ENCODE measurements around the gene DDX42.
A peak's percentile ranks its signal among the peaks of the same experiment; 100 is the strongest.
"Not testable (repeated sequence)": the region's sequence is repeated elsewhere in the genome, so short reads cannot be mapped to it uniquely, and the experiment has no call there.

Gene DDX42

GRCh38 chr17:63775420-63775819 is 1.4 kb downstream of the DDX42 start:
- DNase-seq (ENCODE audit: low spot score) = no peak

- DNase-seq (ENCODE audit: low spot score) = no peak
Measured at GRCh38 chr17:63780507-63780906, 6.5 kb downstream of the DDX42 start.

- DNase-seq (ENCODE audit: low spot score) = no peak
Measured at GRCh38 chr17:63780928-63781327, 7.0 kb downstream of the DDX42 start.

- no peak for DNase-seq (ENCODE audit: low spot score)
Measured at GRCh38 chr17:63783522-63783921, 9.6 kb downstream of the DDX42 start.

- no peak for DNase-seq (ENCODE audit: low spot score)
Measured at GRCh38 chr17:63785556-63785955, 11.6 kb downstream of the DDX42 start.

- no peak for DNase-seq (ENCODE audit: low spot score)
Measured at GRCh38 chr17:63786117-63786516, 12.1 kb downstream of the DDX42 start.

GRCh38 chr17:63786971-63787711 is 13.2 kb downstream of the DDX42 start:
- DNase-seq (ENCODE audit: low spot score) = no peak

- no peak for DNase-seq (ENCODE audit: low spot score)
Measured at GRCh38 chr17:63790057-63790456, 16.1 kb downstream of the DDX42 start.

- DNase-seq (ENCODE audit: low spot score) = no peak
Measured at GRCh38 chr17:63792055-63792729, 18.2 kb downstream of the DDX42 start.

GRCh38 chr17:63796375-63796774 is 22.4 kb downstream of the DDX42 start:
- DNase-seq (ENCODE audit: low spot score) = not testable (repeated sequence)

- no peak for DNase-seq (ENCODE audit: low spot score)
Measured at GRCh38 chr17:63798572-63799106, 24.7 kb downstream of the DDX42 start.

- DNase-seq (ENCODE audit: low spot score) = no peak
Measured at GRCh38 chr17:63800783-63801182, 26.8 kb downstream of the DDX42 start.

- DNase-seq (ENCODE audit: low spot score) = no peak
Measured at GRCh38 chr17:63804328-63804727, 30.4 kb downstream of the DDX42 start.

- peak; percentile 43 for DNase-seq (ENCODE audit: low spot score)
Measured at GRCh38 chr17:63805591-63805990, 31.6 kb downstream of the DDX42 start.

GRCh38 chr17:63809970-63810369 is 36.0 kb downstream of the DDX42 start:
- no peak for DNase-seq (ENCODE audit: low spot score)

- DNase-seq (ENCODE audit: low spot score) = no peak
Measured at GRCh38 chr17:63816123-63816522, 42.2 kb downstream of the DDX42 start.

GRCh38 chr17:63816669-63817068 is 42.7 kb downstream of the DDX42 start:
- no peak for DNase-seq (ENCODE audit: low spot score)

- no peak for DNase-seq (ENCODE audit: low spot score)
Measured at GRCh38 chr17:63817736-63818385, 43.9 kb downstream of the DDX42 start.

- no peak for DNase-seq (ENCODE audit: low spot score)
Measured at GRCh38 chr17:63819131-63819530, 45.2 kb downstream of the DDX42 start.

GRCh38 chr17:63819585-63820537 is 45.9 kb downstream of the DDX42 start:
- DNase-seq (ENCODE audit: low spot score) = no peak

- no peak for DNase-seq (ENCODE audit: low spot score)
Measured at GRCh38 chr17:63820963-63821561, 47.1 kb downstream of the DDX42 start.

Data from hematopoietic multipotent progenitor cell treated with erythropoietin and hydrocortisone succinate and interleukin-3 and kit ligand, for 17 days (in vitro differentiated cells).